Pulmonary artery endothelial cell (primary cell): Measurements from ENCODE around the gene NFKB1. TPM values are rescaled to one million over a fixed set of nuclear protein-coding genes. Genes with fewer than 3 reads are reported as not detected.
"Not testable (repeated sequence)": the region's sequence is repeated elsewhere in the genome, so short reads cannot be mapped to it uniquely, and the experiment has no call there.

ENCODE experiments used
- DNase-seq: peaks from one replicate; pipeline ENCODE4 v3.0.0-alpha.2; 2011; ENCODE audit warnings: low read depth, low spot score
- total RNA-seq: library from RNA; depleted of rRNA; stranded (reverse); fragments of >200 nt; gene quantifications from 2 replicates; pipeline ENCODE4 v1.2.3, GENCODE V29; 2014

Gene NFKB1, protein sequence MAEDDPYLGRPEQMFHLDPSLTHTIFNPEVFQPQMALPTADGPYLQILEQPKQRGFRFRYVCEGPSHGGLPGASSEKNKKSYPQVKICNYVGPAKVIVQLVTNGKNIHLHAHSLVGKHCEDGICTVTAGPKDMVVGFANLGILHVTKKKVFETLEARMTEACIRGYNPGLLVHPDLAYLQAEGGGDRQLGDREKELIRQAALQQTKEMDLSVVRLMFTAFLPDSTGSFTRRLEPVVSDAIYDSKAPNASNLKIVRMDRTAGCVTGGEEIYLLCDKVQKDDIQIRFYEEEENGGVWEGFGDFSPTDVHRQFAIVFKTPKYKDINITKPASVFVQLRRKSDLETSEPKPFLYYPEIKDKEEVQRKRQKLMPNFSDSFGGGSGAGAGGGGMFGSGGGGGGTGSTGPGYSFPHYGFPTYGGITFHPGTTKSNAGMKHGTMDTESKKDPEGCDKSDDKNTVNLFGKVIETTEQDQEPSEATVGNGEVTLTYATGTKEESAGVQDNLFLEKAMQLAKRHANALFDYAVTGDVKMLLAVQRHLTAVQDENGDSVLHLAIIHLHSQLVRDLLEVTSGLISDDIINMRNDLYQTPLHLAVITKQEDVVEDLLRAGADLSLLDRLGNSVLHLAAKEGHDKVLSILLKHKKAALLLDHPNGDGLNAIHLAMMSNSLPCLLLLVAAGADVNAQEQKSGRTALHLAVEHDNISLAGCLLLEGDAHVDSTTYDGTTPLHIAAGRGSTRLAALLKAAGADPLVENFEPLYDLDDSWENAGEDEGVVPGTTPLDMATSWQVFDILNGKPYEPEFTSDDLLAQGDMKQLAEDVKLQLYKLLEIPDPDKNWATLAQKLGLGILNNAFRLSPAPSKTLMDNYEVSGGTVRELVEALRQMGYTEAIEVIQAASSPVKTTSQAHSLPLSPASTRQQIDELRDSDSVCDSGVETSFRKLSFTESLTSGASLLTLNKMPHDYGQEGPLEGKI
- total RNA-seq = 45.1 and 67.6 TPM in 2 replicates

- DNase-seq = peak; percentile 64
Observed at GRCh38 chr4:102500696-102501446, at the start of gene NFKB1. Gene NFKB1 (plus strand): TSS chr4:102501359. CDS start chr4:102525519, 24,160 bp downstream.

DNA sequence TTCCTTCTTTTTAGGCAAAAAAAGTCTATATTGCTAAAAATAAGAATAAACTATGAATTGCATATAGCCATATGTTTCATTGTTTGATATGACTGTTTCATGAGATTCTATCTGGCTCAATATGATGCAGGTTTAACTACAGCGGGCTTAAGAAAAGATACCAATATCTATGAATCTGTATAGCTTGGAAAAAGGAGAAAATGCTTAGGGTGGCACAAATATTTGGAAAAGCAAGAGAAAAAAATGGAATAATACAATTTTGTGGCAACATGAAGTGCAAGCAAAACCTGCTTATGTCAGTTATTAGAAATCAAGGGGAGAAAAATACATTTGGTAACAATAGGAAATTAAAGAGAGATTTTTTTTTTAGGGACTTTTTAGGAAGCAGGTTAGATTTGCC, 48.3 kb upstream of the NFKB1 start:
- no peak for DNase-seq

GRCh38 chr4:102453827-102454226, 47.3 kb upstream of the NFKB1 start:
- DNase-seq = no peak

GRCh38 chr4:102454268-102454667, 46.9 kb upstream of the NFKB1 start:
- DNase-seq = no peak

GRCh38 chr4:102454981-102455685, 46.0 kb upstream of the NFKB1 start:
- DNase-seq = no peak

DNA sequence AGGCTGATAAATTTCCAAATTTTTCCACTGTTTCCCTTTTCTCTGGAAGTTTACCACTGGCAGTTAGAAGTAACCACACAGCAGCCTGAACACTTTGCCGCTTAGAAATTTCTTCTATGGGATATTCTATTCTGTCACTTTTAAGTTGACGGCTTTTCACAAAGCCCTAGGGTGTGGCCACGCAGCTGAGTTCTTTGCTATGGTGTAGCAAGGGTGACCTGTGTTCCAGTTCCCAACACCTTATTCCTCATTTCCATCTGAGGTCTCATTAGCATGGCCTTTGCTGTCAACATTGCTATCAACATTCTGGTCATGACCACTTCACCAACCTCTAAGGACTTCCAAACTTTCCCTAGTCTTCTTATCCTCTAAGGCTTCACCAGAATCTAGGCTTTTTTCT, 45.4 kb upstream of the NFKB1 start:
- no peak for DNase-seq

- peak; percentile 41 for DNase-seq
Observed at GRCh38 chr4:102466298-102466697, 34.9 kb upstream of the NFKB1 start.

DNA sequence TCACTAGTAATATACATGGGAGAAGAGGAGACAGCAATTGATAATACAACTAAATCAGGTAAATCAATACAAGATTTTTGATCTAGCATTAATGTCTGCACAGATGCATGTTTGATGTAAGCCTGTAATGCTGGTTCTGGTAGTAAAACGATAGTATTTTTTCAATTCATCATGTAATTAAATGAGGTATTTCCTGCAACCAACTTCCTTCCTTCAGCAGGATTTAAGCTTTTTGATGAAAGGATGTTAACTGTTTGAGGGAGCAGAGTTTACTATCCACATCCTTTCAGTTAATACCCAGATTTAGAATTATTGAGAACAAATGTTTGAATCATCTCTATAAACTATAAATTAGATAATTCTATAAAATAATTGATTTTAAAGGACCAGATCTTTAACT, 31.4 kb upstream of the NFKB1 start:
- DNase-seq = no peak

GRCh38 chr4:102472441-102473013, 28.6 kb upstream of the NFKB1 start:
- DNase-seq = no peak

DNA sequence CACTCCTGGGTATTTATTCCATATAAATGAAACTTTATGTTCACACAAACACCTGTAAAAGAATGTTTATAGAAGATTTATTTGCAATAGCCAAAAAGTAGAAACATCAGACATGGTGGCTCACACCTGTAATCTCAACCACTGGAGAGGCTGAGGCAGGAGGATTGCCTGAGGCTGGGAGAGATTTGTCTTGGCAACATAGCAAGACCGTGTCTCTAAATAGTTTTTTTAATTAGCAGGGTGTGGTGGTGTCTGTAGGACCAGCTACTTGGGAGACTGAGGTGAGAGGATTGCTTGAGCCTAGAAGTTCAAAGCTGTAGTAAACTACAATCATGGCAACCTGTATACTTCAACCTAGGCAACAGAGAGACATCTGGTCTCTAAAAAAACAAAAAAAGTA, 27.7 kb upstream of the NFKB1 start:
- no peak for DNase-seq

DNA sequence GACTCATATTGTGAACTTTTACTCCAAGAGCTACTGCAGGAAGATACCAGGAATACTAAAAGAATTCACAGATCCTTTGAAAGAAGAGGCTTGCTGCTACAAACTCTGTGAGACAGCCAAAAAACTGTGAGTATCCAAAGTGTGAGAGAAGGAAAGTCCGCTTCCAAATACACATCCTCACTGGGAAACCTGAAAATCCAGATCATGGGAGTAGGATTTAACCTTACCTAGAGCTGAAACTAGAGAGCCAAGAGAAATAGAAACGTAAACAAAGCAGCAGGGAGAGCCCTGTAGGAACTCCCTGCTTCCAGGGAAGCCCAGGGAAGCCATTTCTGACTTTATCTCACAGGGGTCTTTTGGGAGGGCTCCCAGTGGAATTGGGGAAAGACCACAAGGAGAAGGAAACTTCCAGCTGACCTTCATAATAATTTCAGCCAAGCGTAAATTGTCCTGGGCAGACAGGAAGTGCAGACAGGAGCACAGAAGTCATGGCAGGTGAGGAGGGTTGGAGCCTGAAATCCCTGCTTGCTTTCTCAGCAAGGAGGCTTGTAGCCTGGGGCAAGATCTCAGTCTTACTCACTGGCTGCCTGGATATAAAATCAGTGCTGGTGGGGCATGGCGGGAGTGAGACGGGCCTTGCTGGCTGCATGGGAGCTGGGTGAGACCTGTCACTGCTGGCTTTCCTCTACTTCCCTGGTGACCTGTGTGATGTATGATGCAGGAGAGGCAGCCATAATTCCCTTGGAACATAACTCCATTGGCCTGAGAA, 26.2 kb upstream of the NFKB1 start:
- DNase-seq = no peak

DNA sequence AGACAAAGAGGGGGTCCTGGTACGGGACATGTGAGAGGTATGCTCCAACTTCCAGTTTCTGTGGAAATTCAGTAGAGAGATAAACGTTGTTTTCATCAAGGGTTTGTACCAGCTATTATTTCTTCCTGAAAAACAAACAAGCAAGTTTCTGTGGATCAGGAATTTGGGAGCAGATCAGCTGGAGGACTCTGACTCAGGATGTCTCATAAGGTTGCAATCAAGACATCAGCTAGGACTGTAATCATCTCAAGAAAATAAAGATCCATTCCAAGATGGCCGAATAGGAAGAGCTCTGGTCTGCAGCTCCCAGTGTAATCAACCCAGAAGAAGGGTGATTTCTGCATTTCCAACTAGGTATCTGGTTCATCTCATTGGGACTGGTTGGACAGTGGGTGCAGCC, 23.5 kb upstream of the NFKB1 start:
- DNase-seq = no peak

DNA sequence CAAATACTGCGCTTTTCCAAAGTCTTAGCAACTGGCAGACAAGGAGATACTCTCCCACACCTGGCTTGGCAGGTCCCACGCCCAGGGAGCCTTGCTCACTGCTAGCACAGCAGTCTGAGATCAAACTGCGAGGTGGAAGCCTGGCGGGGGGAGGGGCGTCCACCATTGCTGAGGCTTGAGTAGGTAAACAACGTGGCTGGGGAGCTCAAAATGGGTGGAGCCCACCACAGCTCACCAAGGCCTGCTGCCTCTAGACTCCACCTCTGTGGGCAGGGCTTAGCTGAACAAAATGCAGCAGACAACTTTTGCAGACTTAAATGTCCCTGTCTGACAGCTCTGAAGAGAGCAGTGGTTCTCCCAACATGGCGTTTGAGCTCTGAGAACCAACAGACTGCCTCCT, 23.0 kb upstream of the NFKB1 start:
- DNase-seq = no peak

- DNase-seq = not testable (repeated sequence)
Observed at GRCh38 chr4:102479832-102480231, 21.3 kb upstream of the NFKB1 start.

GRCh38 chr4:102483120-102483519, 18.0 kb upstream of the NFKB1 start:
- no peak for DNase-seq

- not testable (repeated sequence) for DNase-seq
Observed at GRCh38 chr4:102483990-102484692, 17.0 kb upstream of the NFKB1 start.

- no peak for DNase-seq
Observed at GRCh38 chr4:102492531-102493241, 8.5 kb upstream of the NFKB1 start.

DNA sequence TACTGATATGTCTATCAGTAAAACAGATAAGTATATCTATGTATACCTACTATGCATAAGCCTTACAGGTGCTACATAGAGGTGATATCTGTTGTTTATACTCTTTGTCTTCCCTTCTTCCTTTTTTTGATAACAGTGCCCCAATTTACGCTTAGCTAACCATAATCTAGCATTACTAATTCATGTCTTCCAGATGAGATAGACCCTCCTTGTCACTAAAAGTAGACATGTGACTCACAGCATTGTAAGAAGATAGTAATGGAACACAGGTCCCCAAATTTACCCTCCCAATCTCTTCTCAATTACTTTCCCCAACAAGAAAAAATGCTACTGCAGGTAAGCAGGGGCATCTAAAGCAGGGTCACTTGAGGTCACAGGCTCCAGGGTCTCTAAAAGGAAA, 7.9 kb upstream of the NFKB1 start:
- DNase-seq = no peak

- DNase-seq = no peak
Observed at GRCh38 chr4:102493794-102494193, 7.4 kb upstream of the NFKB1 start.
